Astrocyte of the spinal cord (primary cell): Measurements from ENCODE around the gene SPON2.
"Not testable (repeated sequence)": the region's sequence is repeated elsewhere in the genome, so short reads cannot be mapped to it uniquely, and the experiment has no call there.

Experiments
- DNase-seq: peaks from one replicate; pipeline ENCODE4 v3.0.0; 2011; ENCODE audit warnings: low read depth, low spot score
- H3K4me3 ChIP-seq: 2 replicates; pipeline ENCODE4 v1.5.1; 2011; ENCODE audit warnings: low read depth, mild to moderate bottlenecking, low read length, moderate library complexity
- in situ Hi-C: cut with HindIII; loops from 2 replicates; pipeline ENCODE4 v1.10.0; 2017; ENCODE audit warnings: low sequenced_read_pairs
- TF ChIP-seq, protein P1 (sequence below): IDR thresholded peaks from 2 replicates; pipeline ENCODE4 v1.5.1; 2012; ENCODE audit warnings: low read depth, mild to moderate bottlenecking, low read length, inconsistent platforms

Gene SPON2

GRCh38 chr4:1130316-1131186, 41.8 kb downstream of the SPON2 start:
- DNase-seq, result peak; percentile 79
- in situ Hi-C loops, result no loop called here
- TF ChIP-seq, protein P1, sequence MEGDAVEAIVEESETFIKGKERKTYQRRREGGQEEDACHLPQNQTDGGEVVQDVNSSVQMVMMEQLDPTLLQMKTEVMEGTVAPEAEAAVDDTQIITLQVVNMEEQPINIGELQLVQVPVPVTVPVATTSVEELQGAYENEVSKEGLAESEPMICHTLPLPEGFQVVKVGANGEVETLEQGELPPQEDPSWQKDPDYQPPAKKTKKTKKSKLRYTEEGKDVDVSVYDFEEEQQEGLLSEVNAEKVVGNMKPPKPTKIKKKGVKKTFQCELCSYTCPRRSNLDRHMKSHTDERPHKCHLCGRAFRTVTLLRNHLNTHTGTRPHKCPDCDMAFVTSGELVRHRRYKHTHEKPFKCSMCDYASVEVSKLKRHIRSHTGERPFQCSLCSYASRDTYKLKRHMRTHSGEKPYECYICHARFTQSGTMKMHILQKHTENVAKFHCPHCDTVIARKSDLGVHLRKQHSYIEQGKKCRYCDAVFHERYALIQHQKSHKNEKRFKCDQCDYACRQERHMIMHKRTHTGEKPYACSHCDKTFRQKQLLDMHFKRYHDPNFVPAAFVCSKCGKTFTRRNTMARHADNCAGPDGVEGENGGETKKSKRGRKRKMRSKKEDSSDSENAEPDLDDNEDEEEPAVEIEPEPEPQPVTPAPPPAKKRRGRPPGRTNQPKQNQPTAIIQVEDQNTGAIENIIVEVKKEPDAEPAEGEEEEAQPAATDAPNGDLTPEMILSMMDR, result peak; percentile 100

GRCh38 chr4:1126506-1126905, 45.9 kb downstream of the SPON2 start:
- in situ Hi-C loops, result no loop called here
- H3K4me3 ChIP-seq, result no peak overlapping the region
- DNase-seq, result no peak

More at GRCh38 chr4:1130316-1131186, 41.8 kb downstream of the SPON2 start:
- no peak overlapping the region for H3K4me3 ChIP-seq

GRCh38 chr4:1125466-1125865, 46.9 kb downstream of the SPON2 start:
- H3K4me3 ChIP-seq, DNase-seq, in situ Hi-C loops: not testable (repeated sequence)

More at GRCh38 chr4:1126506-1126905, 45.9 kb downstream of the SPON2 start:
- TF ChIP-seq, protein P1, result no peak

DNA sequence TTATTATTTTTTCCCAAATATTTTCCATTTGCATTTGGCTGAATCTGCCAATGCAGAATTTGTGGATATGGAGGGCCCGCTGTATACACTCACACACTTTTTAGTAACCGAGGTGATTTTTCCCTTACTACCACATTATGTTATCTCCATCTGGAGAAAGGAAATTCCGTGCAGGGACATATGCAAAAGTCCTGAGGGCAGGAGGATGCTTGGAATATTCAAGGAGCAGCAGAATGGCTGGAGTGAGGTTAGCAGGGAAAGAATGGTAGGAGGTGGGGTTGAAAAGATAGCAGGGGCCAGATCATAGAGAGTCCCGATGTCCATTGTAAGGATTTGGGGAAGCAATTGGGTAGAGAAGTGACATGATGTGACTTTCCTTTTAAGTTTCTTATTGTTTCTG, 47.6 kb downstream of the SPON2 start:
- H3K4me3 ChIP-seq, result no peak overlapping the region
- in situ Hi-C loops, result no loop called here
- TF ChIP-seq, protein P1, result no peak
- DNase-seq, result no peak

- H3K4me3 ChIP-seq, result no peak overlapping the region
- in situ Hi-C loops, result no loop called here
- no peak for DNase-seq
- TF ChIP-seq, protein P1, result no peak
These were observed 49.9 kb downstream of the SPON2 start for GRCh38 chr4:1122505-1122904.
